Measurements from ENCODE around the gene ANK3.
"Not testable (repeated sequence)": the region's sequence is repeated elsewhere in the genome, so short reads cannot be mapped to it uniquely, and the experiment has no call there.

ANK3 gene

DNA sequence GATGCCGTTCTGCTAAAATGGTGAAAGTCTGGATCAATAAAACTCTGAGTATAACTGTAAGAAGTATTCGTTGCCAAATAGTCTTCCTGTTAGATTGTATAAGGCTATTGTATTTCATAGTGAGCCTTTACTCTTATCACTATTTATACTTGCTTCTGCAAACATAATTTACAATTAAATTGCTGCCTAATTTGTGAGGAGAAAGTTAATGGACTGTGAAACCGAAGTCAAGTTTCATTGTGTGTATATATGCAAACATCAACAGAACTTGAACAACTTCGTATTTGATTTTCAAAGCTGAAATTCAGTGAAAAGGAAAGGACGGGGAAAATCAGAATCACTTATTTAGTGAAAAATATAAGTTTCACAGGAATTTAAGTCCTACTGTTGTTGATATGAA lies 347.4 kb downstream of the ANK3 start:
- H3K4me3 ChIP-seq (ENCODE audit: control insufficient read depth, low read depth, low read length) = no peak overlapping the region
- TF ChIP-seq, protein P1, sequence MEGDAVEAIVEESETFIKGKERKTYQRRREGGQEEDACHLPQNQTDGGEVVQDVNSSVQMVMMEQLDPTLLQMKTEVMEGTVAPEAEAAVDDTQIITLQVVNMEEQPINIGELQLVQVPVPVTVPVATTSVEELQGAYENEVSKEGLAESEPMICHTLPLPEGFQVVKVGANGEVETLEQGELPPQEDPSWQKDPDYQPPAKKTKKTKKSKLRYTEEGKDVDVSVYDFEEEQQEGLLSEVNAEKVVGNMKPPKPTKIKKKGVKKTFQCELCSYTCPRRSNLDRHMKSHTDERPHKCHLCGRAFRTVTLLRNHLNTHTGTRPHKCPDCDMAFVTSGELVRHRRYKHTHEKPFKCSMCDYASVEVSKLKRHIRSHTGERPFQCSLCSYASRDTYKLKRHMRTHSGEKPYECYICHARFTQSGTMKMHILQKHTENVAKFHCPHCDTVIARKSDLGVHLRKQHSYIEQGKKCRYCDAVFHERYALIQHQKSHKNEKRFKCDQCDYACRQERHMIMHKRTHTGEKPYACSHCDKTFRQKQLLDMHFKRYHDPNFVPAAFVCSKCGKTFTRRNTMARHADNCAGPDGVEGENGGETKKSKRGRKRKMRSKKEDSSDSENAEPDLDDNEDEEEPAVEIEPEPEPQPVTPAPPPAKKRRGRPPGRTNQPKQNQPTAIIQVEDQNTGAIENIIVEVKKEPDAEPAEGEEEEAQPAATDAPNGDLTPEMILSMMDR (IDR thresholded peaks at IDR 0.05; ENCODE audit: control insufficient read depth, insufficient read depth, low read depth, low read length, missing control alignments) = no peak
- DNase-seq (ENCODE audit: low read depth) = no peak

DNA sequence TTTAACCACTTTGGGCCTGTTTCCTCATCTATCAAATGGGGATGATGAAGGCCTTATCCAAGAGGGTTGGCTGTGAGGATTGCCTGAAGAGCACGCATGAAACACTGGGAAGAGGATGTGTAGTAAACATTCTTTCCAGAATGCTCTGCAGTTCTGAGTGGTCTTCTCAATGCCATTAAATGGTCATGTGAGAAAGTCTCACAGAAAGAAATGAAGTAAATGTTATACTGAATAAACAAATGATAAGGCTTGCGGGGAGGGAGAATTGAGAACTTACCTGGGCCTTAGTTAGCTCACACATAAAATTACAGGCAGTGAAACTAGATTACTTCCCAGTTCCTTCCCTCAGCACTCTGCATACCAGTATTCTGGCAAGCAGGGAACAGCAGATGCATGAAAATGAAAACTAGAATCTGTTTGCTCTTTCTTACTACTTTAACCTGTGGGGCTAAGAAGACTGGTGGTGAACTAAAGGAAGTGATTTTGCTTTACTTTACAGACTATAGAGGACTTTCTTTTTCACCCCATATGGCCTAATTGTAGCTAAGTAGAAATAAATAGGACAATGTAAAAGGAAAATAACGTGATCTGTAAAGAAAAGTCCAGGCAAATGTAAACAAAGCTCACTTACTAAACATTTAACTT lies 348.1 kb downstream of the ANK3 start:
- TF ChIP-seq, protein P1 (IDR thresholded peaks at IDR 0.05; ENCODE audit: control insufficient read depth, insufficient read depth, low read depth, low read length, missing control alignments) = no peak
- DNase-seq (ENCODE audit: low read depth) = no peak
- no peak overlapping the region for H3K4me3 ChIP-seq (ENCODE audit: control insufficient read depth, low read depth, low read length)

DNA sequence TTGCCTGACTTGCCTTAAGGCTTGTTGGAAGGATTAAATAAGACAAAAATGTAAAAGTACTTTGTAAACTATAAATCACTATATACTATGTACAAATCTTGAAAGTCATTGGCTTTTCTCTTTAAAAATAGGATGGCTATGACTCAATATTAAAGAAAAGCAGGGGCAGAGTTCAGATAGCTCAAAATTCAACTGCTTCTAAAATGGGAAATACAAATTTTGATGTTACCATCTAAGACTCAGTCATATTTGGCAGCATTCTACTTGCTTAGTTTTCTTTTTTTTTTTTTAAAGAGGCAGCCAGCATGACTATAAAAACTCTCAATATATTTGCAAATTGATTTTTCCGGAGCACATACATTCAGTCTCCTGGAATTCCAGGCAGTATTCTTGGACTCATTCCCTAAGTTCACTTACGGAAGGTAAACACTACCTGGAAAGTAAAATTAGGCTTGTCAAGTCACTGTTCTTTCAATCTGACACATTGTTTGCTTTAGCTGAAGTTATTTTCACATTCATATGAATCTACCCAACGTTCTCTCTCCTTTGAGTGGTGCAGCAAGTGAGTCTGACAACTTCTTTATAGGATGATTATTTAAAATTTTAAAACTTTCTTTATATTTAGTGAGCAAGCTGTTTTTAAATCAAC lies 349.5 kb downstream of the ANK3 start:
- TF ChIP-seq, protein P1 (IDR thresholded peaks at IDR 0.05; ENCODE audit: control insufficient read depth, insufficient read depth, low read depth, low read length, missing control alignments) = no peak
- H3K4me3 ChIP-seq (ENCODE audit: control insufficient read depth, low read depth, low read length) = no peak overlapping the region
- no peak for DNase-seq (ENCODE audit: low read depth)

DNA sequence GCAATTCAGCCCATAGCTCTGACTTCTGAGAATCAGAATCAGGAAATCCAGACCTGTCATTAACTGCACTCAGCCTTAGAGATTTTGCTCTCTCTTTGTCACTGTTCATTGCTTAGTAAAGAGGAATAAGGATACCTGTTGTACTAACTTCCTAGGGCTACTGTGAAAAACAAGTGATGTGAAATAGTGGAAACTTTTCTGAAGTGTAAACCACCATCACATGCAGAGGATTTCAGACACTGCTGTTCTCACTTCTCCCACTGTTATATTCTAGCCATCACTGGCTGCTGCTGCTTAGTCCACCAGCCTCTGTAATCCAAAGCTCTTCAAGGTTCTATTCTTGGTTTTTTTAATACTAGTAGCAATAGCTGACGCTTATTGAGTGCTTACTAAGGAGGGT lies 353.7 kb downstream of the ANK3 start:
- TF ChIP-seq, protein P1 (IDR thresholded peaks at IDR 0.05; ENCODE audit: control insufficient read depth, insufficient read depth, low read depth, low read length, missing control alignments) = no peak
- no peak for DNase-seq (ENCODE audit: low read depth)
- no peak overlapping the region for H3K4me3 ChIP-seq (ENCODE audit: control insufficient read depth, low read depth, low read length)

DNA sequence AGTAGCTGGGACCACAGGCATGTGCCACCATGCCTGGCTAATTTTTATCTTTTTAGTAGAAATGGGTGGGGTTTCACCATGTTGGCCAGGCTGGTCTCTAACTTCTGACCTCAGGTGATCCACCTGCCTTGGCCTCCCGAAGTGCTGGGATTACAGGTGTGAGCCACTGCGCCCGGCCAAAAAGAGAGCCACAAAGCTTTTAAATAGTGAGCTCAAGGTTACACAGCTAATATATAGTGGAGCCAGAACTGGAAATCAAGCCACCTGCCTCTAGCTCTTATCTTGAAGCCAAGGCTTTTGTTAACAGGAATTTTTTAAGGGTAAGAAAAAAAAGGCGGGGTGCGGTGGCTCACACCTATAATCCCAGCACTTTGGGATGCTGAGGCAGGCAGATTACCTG lies 354.3 kb downstream of the ANK3 start:
- H3K4me3 ChIP-seq (ENCODE audit: control insufficient read depth, low read depth, low read length); DNase-seq (ENCODE audit: low read depth): not testable (repeated sequence)

DNA sequence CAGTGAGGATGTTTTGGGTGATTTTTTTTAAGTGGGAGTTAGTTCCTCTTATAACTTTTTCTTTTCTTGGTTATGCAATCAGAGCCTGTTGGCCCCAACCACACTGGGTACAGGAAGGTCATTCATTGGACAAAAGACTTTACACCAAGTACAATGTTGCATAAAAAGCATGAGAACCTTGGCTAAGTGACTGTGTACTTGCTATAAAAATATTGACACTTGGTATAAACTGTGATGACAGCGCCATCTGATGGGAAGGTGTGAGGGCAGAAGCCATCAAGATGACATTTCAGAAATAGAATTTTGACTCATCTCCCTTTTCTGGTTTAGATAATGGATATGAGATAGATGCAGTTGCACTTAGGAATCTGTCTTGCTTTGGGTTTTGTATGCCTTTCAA lies 357.0 kb downstream of the ANK3 start:
- DNase-seq (ENCODE audit: low read depth) = peak; percentile 27
- H3K4me3 ChIP-seq (ENCODE audit: control insufficient read depth, low read depth, low read length) = no peak overlapping the region
- TF ChIP-seq, protein P1 (IDR thresholded peaks at IDR 0.05; ENCODE audit: control insufficient read depth, insufficient read depth, low read depth, low read length, missing control alignments) = peak; percentile 48

DNA sequence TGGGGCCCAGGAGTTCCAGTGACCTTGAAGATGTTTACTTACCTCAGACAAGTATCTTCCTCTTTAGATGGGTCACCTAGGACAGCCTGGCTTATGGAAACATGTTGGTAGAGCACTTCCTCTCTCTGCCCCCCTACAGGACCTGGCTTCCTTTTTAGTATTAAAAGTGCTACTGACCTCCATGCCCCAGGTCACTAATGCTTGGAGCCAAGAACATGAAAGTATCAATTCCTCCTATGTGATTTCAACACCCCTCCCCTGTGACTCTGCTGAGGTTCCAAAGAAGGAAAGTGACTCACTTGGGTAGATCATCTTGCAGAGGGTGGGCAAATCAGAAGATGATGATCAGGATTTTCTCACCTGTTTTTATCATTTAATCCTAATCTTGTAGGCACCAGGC lies 358.0 kb downstream of the ANK3 start:
- DNase-seq (ENCODE audit: low read depth) = no peak
- no peak overlapping the region for H3K4me3 ChIP-seq (ENCODE audit: control insufficient read depth, low read depth, low read length)
- TF ChIP-seq, protein P1 (IDR thresholded peaks at IDR 0.05; ENCODE audit: control insufficient read depth, insufficient read depth, low read depth, low read length, missing control alignments) = no peak

Data from AG09309 (cell line).